A549 (cell line): ENCODE measurements around the gene SCUBE1. TPM values are rescaled to one million over a fixed set of nuclear protein-coding genes. Genes with fewer than 3 reads are reported as not detected.

Source experiments
- ATAC-seq, 2 experiments: fragments of 200-7000 bp in 1 of 2; fragments of >200 bp in 1 of 2; cut with Nextera tagmentation in 1 of 2; cut with Tn5 transposase in 1 of 2; 3 replicates each; pipeline versions ENCODE4 v1.8.0 to v1.9.1; 2018 to 2020; ENCODE audit warnings: mild to moderate bottlenecking in 1 of 2, moderate library complexity in 1 of 2
- CTCF ChIA-PET: fragments of 300-600 bp; sonication (Branson Sonifier 250); formaldehyde crosslinking; extraction: SDS; loops from one replicate; lab custom pipeline; 2021; ENCODE audit warnings: antibody characterized with exemption, inconsistent platforms; lab: Yijun Ruan, JAX
- POLR2A ChIA-PET: fragments of 350-600 bp; formaldehyde crosslinking; extraction: SDS; loops from one replicate; lab custom pipeline; 2021; ENCODE audit warnings: antibody characterized with exemption, inconsistent platforms; lab: Yijun Ruan, JAX
- DNase-seq, 2 experiments: peaks; one replicate each; pipeline versions ENCODE4 v3.0.0 to v3.0.0-alpha.2; 2011 to 2016; ENCODE audit warnings: low read depth in 1 of 2, low spot score in 1 of 2
- FAIRE-seq: peaks from 2 replicates; lab custom pipeline; 2011; peaks lifted over from hg19 to GRCh38; lab: Jason Lieb, UNC
- H3K27ac ChIP-seq, 2 experiments: fragments of >200 bp; sonication (Bioruptor Twin); formaldehyde crosslinking; 3 replicates each; pipeline ENCODE4 v1.5.1; 2016 to 2017
- H3K4me1 ChIP-seq: fragments of >200 bp; sonication (Bioruptor Twin); formaldehyde crosslinking; 3 replicates; pipeline ENCODE4 v1.6.1; 2016
- H3K4me2 ChIP-seq: fragments of >200 bp; sonication (Bioruptor Twin); formaldehyde crosslinking; 3 replicates; pipeline ENCODE4 v1.6.1; 2016
- H3K4me3 ChIP-seq: fragments of >200 bp; sonication (Bioruptor Twin); formaldehyde crosslinking; 3 replicates; pipeline ENCODE4 v1.5.1; 2016
- H3K9me3 ChIP-seq: fragments of >200 bp; sonication (Bioruptor Twin); formaldehyde crosslinking; 3 replicates; pipeline ENCODE4 v1.6.1; 2016
- BHLHE40 ChIP-seq: IDR thresholded peaks from 2 replicates; pipeline ENCODE4 v1.6.1; 2012; ENCODE audit warnings: low read depth, low read length, inconsistent platforms
- CBX8 ChIP-seq: fragments of 200-600 bp; sonication (generic); IDR thresholded peaks from 2 replicates; pipeline ENCODE4 v1.6.1; 2016
- CHD4 ChIP-seq: fragments of 200-600 bp; sonication (generic); IDR thresholded peaks from 2 replicates; pipeline ENCODE4 v1.6.1; 2016; ENCODE audit warnings: antibody characterized with exemption, mild to moderate bottlenecking, borderline replicate concordance
- HDAC2 ChIP-seq: fragments of 200-600 bp; sonication (generic); IDR thresholded peaks from 2 replicates; pipeline ENCODE4 v1.6.1; 2016
- RCOR1 ChIP-seq: fragments of 150-350 bp; IDR thresholded peaks from 2 replicates; pipeline ENCODE4 v1.6.1; 2014; ENCODE audit warnings: antibody characterized with exemption, low read length, low read depth
- SMC3 ChIP-seq: fragments of >200 bp; sonication (Bioruptor Twin); formaldehyde crosslinking; IDR thresholded peaks from 3 replicates; pipeline ENCODE4 v1.6.1; 2018; ENCODE audit warnings: inconsistent platforms
- TP53 ChIP-seq: fragments of 250-450 bp; sonication (Bioruptor Pico); IDR thresholded peaks from 2 replicates; pipeline ENCODE4 v1.5.0; 2021; ENCODE audit warnings: mild to moderate bottlenecking, moderate library complexity
- ZFP36 ChIP-seq: fragments of 450-650 bp; IDR thresholded peaks from 2 replicates; pipeline ENCODE4 v1.6.1; 2014; ENCODE audit warnings: borderline replicate concordance; ENCODE audit not compliant: partially characterized antibody
- ZNF302 ChIP-seq: fragments of 250-450 bp; sonication (Bioruptor Pico); IDR thresholded peaks from 2 replicates; pipeline ENCODE4 v1.9.0; 2021; ENCODE audit warnings: inconsistent platforms, mild to moderate bottlenecking, moderate library complexity
- WGBS: methylation state at CpG from one replicate; pipeline ENCODE4 v1.1.6; 2017; ENCODE audit errors: missing lambda C conversion rate; 5-methylcytosine and 5-hydroxymethylcytosine counted together
- polyA plus RNA-seq, 4 experiments: library from polyadenylated mRNA; depleted of rRNA in 3 of 4; stranded (reverse); fragments of >200 nt; fragmentation: RNase III in 1 of 4; extraction: RNeasy Plus Mini Kit Qiagen cat#74134 plus additional on column Dnase treatment in 1 of 4; gene quantifications; 2 replicates in 3 of 4; 3 replicates in 1 of 4; pipeline ENCODE4 v1.2.3, GENCODE V29; 2011 to 2017
- TF ChIP-seq, protein P1 (sequence below): fragments of 250-450 bp; sonication (Bioruptor Pico); IDR thresholded peaks from 2 replicates; pipeline ENCODE4 v1.5.0; 2020; ENCODE audit warnings: low read depth, mild to moderate bottlenecking, moderate library complexity
- TF ChIP-seq, protein P2 (sequence below): fragments of 450-650 bp; IDR thresholded peaks from 2 replicates; pipeline ENCODE4 v1.6.1; 2014; ENCODE audit warnings: antibody characterized with exemption
- TF ChIP-seq, protein P3 (sequence below): IDR thresholded peaks from 2 replicates; pipeline ENCODE4 v1.6.1; 2012
- TF ChIP-seq, protein P4 (sequence below): IDR thresholded peaks from 2 replicates; pipeline ENCODE4 v1.6.1; 2012; ENCODE audit warnings: low read depth, borderline replicate concordance
- TF ChIP-seq, protein P5 (sequence below): fragments of 250-450 bp; sonication (Bioruptor Pico); IDR thresholded peaks from 2 replicates; pipeline ENCODE4 v1.5.0; 2021; ENCODE audit warnings: mild to moderate bottlenecking, moderate library complexity, borderline replicate concordance

The SCUBE1 gene
- polyA plus RNA-seq, 2 of the 4 experiments (the other 2 are of a cell fraction), result 0.01 to 0.12 TPM

DNA sequence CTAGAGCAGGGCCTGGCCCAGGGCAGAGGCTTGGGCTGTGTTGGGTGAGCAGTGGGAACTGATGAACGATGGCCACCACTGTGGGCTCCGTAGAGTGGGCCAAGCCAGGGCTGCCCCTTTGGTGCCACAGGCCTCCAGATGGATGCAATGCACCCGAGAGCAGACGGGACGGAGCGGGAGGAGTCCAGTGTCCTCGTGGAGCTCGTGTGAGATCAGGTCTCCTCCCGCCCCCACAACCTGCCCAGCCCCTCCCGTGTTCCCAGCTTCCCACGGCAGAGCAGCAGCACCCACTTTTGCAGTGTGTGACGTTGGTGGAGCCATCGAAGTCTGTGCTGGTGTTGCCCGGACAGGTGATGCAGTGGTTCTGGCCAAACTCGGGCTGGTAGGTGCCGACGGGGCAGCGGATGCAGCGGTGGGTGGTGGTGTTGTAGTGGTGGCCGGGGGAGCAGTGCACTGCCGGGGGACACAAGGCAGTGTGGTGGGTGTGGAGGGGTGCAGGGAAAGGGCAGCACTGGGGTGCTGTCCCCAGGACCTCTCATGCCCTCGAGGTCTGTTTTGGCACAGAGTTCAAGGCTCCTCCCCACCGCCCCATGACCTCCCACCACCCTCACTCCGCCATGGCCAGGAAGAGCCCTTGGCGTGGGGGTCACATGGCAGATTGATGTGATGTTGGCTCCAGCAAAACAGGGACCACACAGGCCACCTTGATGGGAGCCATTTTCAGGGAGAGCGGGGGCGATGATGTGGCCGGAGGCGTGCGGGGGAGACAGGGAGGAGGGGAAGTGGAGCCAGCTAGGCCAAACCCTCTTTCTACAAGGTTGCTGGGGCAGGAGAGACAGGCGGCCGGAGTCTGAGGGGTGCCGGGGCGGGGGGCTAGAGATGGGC lies 132.3 kb downstream of the SCUBE1 start (continued):
- TF ChIP-seq, protein P1, sequence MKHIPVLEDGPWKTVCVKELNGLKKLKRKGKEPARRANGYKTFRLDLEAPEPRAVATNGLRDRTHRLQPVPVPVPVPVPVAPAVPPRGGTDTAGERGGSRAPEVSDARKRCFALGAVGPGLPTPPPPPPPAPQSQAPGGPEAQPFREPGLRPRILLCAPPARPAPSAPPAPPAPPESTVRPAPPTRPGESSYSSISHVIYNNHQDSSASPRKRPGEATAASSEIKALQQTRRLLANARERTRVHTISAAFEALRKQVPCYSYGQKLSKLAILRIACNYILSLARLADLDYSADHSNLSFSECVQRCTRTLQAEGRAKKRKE, result no peak
- TF ChIP-seq CBX8 (no peak), CHD4 (no peak), ZNF302 (CRISPR knock-in tag) (no peak), TP53 (CRISPR knock-in tag) (no peak)
- TF ChIP-seq, protein P2, sequence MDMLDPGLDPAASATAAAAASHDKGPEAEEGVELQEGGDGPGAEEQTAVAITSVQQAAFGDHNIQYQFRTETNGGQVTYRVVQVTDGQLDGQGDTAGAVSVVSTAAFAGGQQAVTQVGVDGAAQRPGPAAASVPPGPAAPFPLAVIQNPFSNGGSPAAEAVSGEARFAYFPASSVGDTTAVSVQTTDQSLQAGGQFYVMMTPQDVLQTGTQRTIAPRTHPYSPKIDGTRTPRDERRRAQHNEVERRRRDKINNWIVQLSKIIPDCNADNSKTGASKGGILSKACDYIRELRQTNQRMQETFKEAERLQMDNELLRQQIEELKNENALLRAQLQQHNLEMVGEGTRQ, result no peak

DNA sequence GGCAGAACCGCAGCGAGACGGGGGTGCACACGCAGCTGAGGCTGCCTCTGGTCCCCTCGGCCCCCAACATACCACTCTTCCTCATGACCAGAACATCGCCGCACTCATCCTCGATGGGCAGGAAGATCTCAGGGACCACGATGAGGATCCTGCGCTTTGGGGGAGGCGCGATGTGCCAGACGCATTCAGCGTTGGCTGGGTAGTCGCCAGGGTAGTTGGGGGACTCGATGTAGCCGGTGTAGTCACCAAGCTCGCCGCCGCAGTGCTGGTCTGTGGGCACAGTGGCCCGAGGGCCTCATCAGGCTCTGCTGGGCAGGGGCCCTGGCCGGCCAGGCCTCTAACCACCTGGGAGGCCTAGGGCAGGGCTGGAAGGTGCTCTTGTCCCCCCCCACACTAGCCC lies 133.2 kb downstream of the SCUBE1 start:
- WGBS, result 80% methylated on average over 6 of the region's 22 CpGs
- POLR2A ChIA-PET, result no interaction called here

DNA sequence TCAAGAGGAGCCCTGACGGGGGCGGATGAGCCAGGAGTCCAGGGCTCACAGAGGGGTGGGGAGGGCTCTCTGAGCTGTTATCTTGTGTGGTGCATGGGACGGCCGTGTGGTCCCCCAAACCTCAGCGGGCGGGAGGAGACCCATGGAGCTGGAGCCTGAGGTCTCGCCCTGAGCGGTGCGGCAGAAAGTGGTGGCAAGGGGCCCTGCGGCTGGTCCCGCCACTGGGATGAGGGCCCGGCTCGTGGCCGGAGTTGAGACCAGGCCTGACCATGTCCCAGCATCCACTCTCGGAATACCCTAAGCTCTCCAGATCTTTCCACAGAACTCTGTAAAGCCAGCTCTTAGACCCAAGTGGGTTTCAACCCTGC lies 133.7 kb downstream of the SCUBE1 start:
- Histone ChIP-seq H3K27ac (no peak overlapping the region), H3K4me2 (no peak overlapping the region), H3K9me3 (no peaks in the 10 kb centered on the region), H3K4me3 (no peak overlapping the region), H3K4me1 (no peaks in the 10 kb centered on the region)
- 84% methylated on average over 13 of the region's 15 CpGs for WGBS
- no peak for TF ChIP-seq HDAC2
- TF ChIP-seq CBX8, result no peak
- TF ChIP-seq ZFP36, result no peak
- TF ChIP-seq, protein P1, result no peak
- TF ChIP-seq, protein P3, sequence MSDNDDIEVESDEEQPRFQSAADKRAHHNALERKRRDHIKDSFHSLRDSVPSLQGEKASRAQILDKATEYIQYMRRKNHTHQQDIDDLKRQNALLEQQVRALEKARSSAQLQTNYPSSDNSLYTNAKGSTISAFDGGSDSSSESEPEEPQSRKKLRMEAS, result no peak
- DNase-seq (no peak), ATAC-seq (no peak), FAIRE-seq (no peak)
- CTCF ChIA-PET, result no interaction called here
- POLR2A ChIA-PET, result no interaction called here

More for the DNA sequence above, 133.2 kb downstream of the SCUBE1 start:
- DNase-seq, result no peak
- no peak overlapping the region for H3K4me3 ChIP-seq
- TF ChIP-seq ZFP36 (no peak), BHLHE40 (no peak), SMC3 (no peak), RCOR1 (no peak)
- TF ChIP-seq, protein P3, result no peak
- TF ChIP-seq, protein P4, sequence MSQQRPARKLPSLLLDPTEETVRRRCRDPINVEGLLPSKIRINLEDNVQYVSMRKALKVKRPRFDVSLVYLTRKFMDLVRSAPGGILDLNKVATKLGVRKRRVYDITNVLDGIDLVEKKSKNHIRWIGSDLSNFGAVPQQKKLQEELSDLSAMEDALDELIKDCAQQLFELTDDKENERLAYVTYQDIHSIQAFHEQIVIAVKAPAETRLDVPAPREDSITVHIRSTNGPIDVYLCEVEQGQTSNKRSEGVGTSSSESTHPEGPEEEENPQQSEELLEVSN, result no peak
- TF ChIP-seq, protein P5, sequence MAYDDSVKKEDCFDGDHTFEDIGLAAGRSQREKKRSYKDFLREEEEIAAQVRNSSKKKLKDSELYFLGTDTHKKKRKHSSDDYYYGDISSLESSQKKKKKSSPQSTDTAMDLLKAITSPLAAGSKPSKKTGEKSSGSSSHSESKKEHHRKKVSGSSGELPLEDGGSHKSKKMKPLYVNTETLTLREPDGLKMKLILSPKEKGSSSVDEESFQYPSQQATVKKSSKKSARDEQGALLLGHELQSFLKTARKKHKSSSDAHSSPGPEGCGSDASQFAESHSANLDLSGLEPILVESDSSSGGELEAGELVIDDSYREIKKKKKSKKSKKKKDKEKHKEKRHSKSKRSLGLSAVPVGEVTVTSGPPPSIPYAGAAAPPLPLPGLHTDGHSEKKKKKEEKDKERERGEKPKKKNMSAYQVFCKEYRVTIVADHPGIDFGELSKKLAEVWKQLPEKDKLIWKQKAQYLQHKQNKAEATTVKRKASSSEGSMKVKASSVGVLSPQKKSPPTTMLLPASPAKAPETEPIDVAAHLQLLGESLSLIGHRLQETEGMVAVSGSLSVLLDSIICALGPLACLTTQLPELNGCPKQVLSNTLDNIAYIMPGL, result no peak
- TF ChIP-seq, all 56 proteins: peak for 0
- ATAC-seq (no peak), FAIRE-seq (no peak)
- no peak overlapping the region for H3K27ac ChIP-seq
- no peaks in the 10 kb centered on the region for H3K4me1 ChIP-seq
- H3K9me3 ChIP-seq, result no peaks in the 10 kb centered on the region
- CTCF ChIA-PET, result interaction anchor here (0.7 kb wide), 1 partner anchor 13 kb away, joined by 5 read pairs; no protein-coding TSS in a partner anchor
- no peak overlapping the region for H3K4me2 ChIP-seq
